ENCODE data around the gene ZNF524. TPM values are rescaled to one million over a fixed set of nuclear protein-coding genes. Genes with fewer than 3 reads are reported as not detected.

The ZNF524 gene
- polyA plus RNA-seq, 2 of the 4 experiments (the other 2 are of a cell fraction) = 6.4 to 9.7 TPM

GRCh38 chr19:55636723-55637122 lies 36.6 kb downstream of the ZNF524 start:
- Histone ChIP-seq H3K27ac (no peak overlapping the region), H3K4me1 (peaks cover 22% of the 10 kb centered on the region), H3K4me3 (no peak overlapping the region), H3K9me3 (no peaks in the 10 kb centered on the region), H3K4me2 (peak overlapping the region; percentile 99)
- no peak for TF ChIP-seq EP300 (IDR thresholded peaks at IDR 0.05)
- TF ChIP-seq MAZ (IDR thresholded peaks at IDR 0.05; ENCODE audit: borderline replicate concordance, low read depth, low read length) = no peak
- no peak for TF ChIP-seq USF2 (IDR thresholded peaks at IDR 0.05)
- TF ChIP-seq SREBF2 (IDR thresholded peaks at IDR 0.05) = no peak
- TF ChIP-seq HOXB5 (CRISPR knock-in tag; IDR thresholded peaks at IDR 0.05) = no peak
- TF ChIP-seq CEBPB (IDR thresholded peaks at IDR 0.05) = no peak
- TF ChIP-seq RCOR1 (IDR thresholded peaks at IDR 0.05; ENCODE audit: low read depth, low read length) = no peak
- TF ChIP-seq BCL3 (IDR thresholded peaks at IDR 0.05) = no peak
- TF ChIP-seq TP53 (CRISPR knock-in tag; IDR thresholded peaks at IDR 0.05) = no peak
- no peak for TF ChIP-seq KDM1A (IDR thresholded peaks at IDR 0.05; ENCODE audit: low read depth)
- no peak for TF ChIP-seq KDM5A (IDR thresholded peaks at IDR 0.05)
- no peak for TF ChIP-seq POLR2AphosphoS2 (conservative IDR thresholded peaks at IDR 0.05; ENCODE audit: low read length)
- no peak for TF ChIP-seq HDAC2 (IDR thresholded peaks at IDR 0.05)
- TF ChIP-seq NR3C1 (IDR thresholded peaks at IDR 0.05) = no peak
- no peak for TF ChIP-seq ZC3H11A (IDR thresholded peaks at IDR 0.05)
- no peak for TF ChIP-seq HEYL (CRISPR knock-in tag; IDR thresholded peaks at IDR 0.05)
- no peak for TF ChIP-seq RARB (CRISPR knock-in tag; IDR thresholded peaks at IDR 0.05)
- no peak for TF ChIP-seq ESRRA (IDR thresholded peaks at IDR 0.05; ENCODE audit: borderline replicate concordance, low read length)
- no peak for TF ChIP-seq NPAS2 (CRISPR knock-in tag; IDR thresholded peaks at IDR 0.05; ENCODE audit: borderline replicate concordance)
- FAIRE-seq = no peak
- ChIA-PET POLR2A (interaction anchor here (1.2 to 3.4 kb wide), 4 partner anchors 11 to 38 kb away, joined by 5 to 20 read pairs (median 7); partner anchors contain the start of genes CCDC106, FIZ1, U2AF2 and ZNF784), CTCF (interaction anchor here (1.1 to 24.9 kb wide), 10 partner anchors 9 to 697 kb away, joined by 3 to 363 read pairs (median 10); partner anchors contain the start of genes CCDC106 and ZNF865)
- ATAC-seq = no peak
- WGBS (ENCODE audit: missing lambda C conversion rate) = 87% methylated on average over 4 of the region's 4 CpGs
- DNase-seq (ENCODE audit: low read depth in 1 of 2, low spot score in 1 of 2) = no peak

- CTCF ChIA-PET = interaction anchor here (0.8 to 24.9 kb wide), 12 partner anchors 9 to 696 kb away, joined by 3 to 363 read pairs (median 3); partner anchors contain the start of genes CCDC106 and ZNF865
- POLR2A ChIA-PET = interaction anchor here (0.6 to 3.4 kb wide), 4 partner anchors 13 to 230 kb away, joined by 3 to 20 read pairs (median 7); partner anchors contain the start of genes FIZ1, U2AF2, UBE2S and ZNF784
- no peak overlapping the region for H3K27ac ChIP-seq
- ATAC-seq = no peak
- no peak for TF ChIP-seq HOXB5 (CRISPR knock-in tag; IDR thresholded peaks at IDR 0.05)
- TF ChIP-seq HDAC2 (IDR thresholded peaks at IDR 0.05) = no peak
- no peak for TF ChIP-seq ATOH8 (CRISPR knock-in tag; IDR thresholded peaks at IDR 0.05; ENCODE audit: low read depth)
- no peak for TF ChIP-seq KDM1A (IDR thresholded peaks at IDR 0.05; ENCODE audit: low read depth)
- TF ChIP-seq E2F6 (IDR thresholded peaks at IDR 0.05; ENCODE audit: borderline replicate concordance, low read depth) = no peak
- TF ChIP-seq RAD21 (conservative IDR thresholded peaks at IDR 0.05 in 1 of 2, IDR thresholded peaks at IDR 0.05 in 1 of 2) = no peak
- no peak for TF ChIP-seq CHD4 (IDR thresholded peaks at IDR 0.05; ENCODE audit: borderline replicate concordance)
- no peak for TF ChIP-seq ZSCAN20 (CRISPR knock-in tag; IDR thresholded peaks at IDR 0.05)
- TF ChIP-seq JUNB (IDR thresholded peaks at IDR 0.05) = no peak
- no peak for TF ChIP-seq MAX (IDR thresholded peaks at IDR 0.05)
- no peak for TF ChIP-seq FOXS1 (CRISPR knock-in tag; IDR thresholded peaks at IDR 0.05)
- TF ChIP-seq JUN (IDR thresholded peaks at IDR 0.05) = no peak
- TF ChIP-seq SREBF2 (IDR thresholded peaks at IDR 0.05) = no peak
- no peak for TF ChIP-seq NR3C1 (IDR thresholded peaks at IDR 0.05)
- no peak for TF ChIP-seq MAZ (IDR thresholded peaks at IDR 0.05; ENCODE audit: borderline replicate concordance, low read depth, low read length)
- no peak for TF ChIP-seq USF2 (IDR thresholded peaks at IDR 0.05)
- no peak for TF ChIP-seq PBX3 (IDR thresholded peaks at IDR 0.05)
- no peak for TF ChIP-seq TP53 (CRISPR knock-in tag; IDR thresholded peaks at IDR 0.05)
- H3K4me3 ChIP-seq = no peak overlapping the region
- H3K9me3 ChIP-seq = no peaks in the 10 kb centered on the region
- H3K4me1 ChIP-seq = peaks cover 21% of the 10 kb centered on the region
- no peak for DNase-seq (ENCODE audit: low read depth in 1 of 2, low spot score in 1 of 2)
- WGBS (ENCODE audit: missing lambda C conversion rate) = 68% methylated on average over 11 of the region's 11 CpGs
- H3K4me2 ChIP-seq = no peak overlapping the region
- FAIRE-seq = no peak
Measured at GRCh38 chr19:55637534-55637933, 37.4 kb downstream of the ZNF524 start.

All from A549 (cell line).